ENCODE results near the gene PAFAH1B1.

PAFAH1B1 gene

GRCh38 chr17:2719861-2720260, 126.4 kb downstream of the PAFAH1B1 start:
- no peak for DNase-seq (ENCODE audit: low spot score)

- no peak for DNase-seq (ENCODE audit: low spot score)
Observed at GRCh38 chr17:2721603-2722002, 128.1 kb downstream of the PAFAH1B1 start.

- no peak for DNase-seq (ENCODE audit: low spot score)
Observed at GRCh38 chr17:2722611-2723010, 129.2 kb downstream of the PAFAH1B1 start.

GRCh38 chr17:2723505-2723996, 130.1 kb downstream of the PAFAH1B1 start:
- no peak for DNase-seq (ENCODE audit: low spot score)

- no peak for DNase-seq (ENCODE audit: low spot score)
Observed at GRCh38 chr17:2723997-2724783, 130.7 kb downstream of the PAFAH1B1 start.

- DNase-seq (ENCODE audit: low spot score), result no peak
Observed at GRCh38 chr17:2724784-2725164, 131.3 kb downstream of the PAFAH1B1 start.

GRCh38 chr17:2730764-2731353, 137.4 kb downstream of the PAFAH1B1 start:
- no peak for DNase-seq (ENCODE audit: low spot score)

GRCh38 chr17:2731807-2732206, 138.4 kb downstream of the PAFAH1B1 start:
- no peak for DNase-seq (ENCODE audit: low spot score)

- DNase-seq (ENCODE audit: low spot score), result no peak
Observed at GRCh38 chr17:2734939-2735338, 141.5 kb downstream of the PAFAH1B1 start.

Data from putamen (tissue), 1 donor.